AG04450 (cell line): ENCODE measurements around the gene LETM1. TPM values are rescaled to one million over a fixed set of nuclear protein-coding genes. Genes with fewer than 3 reads are reported as not detected.

ENCODE experiments used
- CTCF ChIA-PET: fragments of 300-600, 350-600 bp; formaldehyde crosslinking; extraction: SDS; loops from one replicate; lab custom pipeline; 2022; ENCODE audit warnings: antibody characterized with exemption, inconsistent platforms; lab: Charles Lee
- POLR2A ChIA-PET: fragments of 350-600 bp; formaldehyde crosslinking; extraction: SDS; loops from one replicate; lab custom pipeline; 2021; ENCODE audit warnings: antibody characterized with exemption, inconsistent platforms; lab: Yijun Ruan, JAX
- DNase-seq: peaks from one replicate; pipeline ENCODE4 v3.0.0-alpha.2; 2011; ENCODE audit warnings: low read depth, low spot score
- H3K27ac ChIP-seq: one replicate; pipeline ENCODE4 v1.5.1; 2012; ENCODE audit warnings: low read depth, low read length, control low read depth
- H3K27me3 ChIP-seq: one replicate; pipeline ENCODE4 v1.6.0; 2012; ENCODE audit warnings: low read length; ENCODE audit not compliant: control insufficient read depth, insufficient read depth
- H3K4me3 ChIP-seq: 2 replicates; pipeline ENCODE4 v1.5.1; 2011; ENCODE audit warnings: mild to moderate bottlenecking, low read depth, low read length, control low read depth
- H3K9me3 ChIP-seq: 2 replicates; pipeline ENCODE4 v1.5.1; 2012; ENCODE audit warnings: low read length; ENCODE audit not compliant: control insufficient read depth, insufficient read depth
- CTCF ChIP-seq: IDR thresholded peaks from 2 replicates; pipeline ENCODE4 v1.5.1; 2011; ENCODE audit warnings: low read depth, low read length, control low read depth, inconsistent platforms
- polyA plus RNA-seq: library from polyadenylated mRNA; depleted of rRNA; stranded (reverse); fragments of >200 nt; gene quantifications from 2 replicates; pipeline ENCODE4 v1.2.3, GENCODE V29; 2011

Gene LETM1
- polyA plus RNA-seq, 1 experiment: 11.9 TPM

GRCh38 chr4:1900624-1901023 is 44.7 kb upstream of the LETM1 start:
- H3K9me3 ChIP-seq: no peaks in the 10 kb centered on the region
- no peak for TF ChIP-seq CTCF
- no peaks in the 10 kb centered on the region for H3K27me3 ChIP-seq
- ChIA-PET POLR2A (no interaction called here), CTCF (interaction anchor here (1.0 to 4.6 kb wide), 17 partner anchors 9 to 207 kb away, joined by 3 to 81 read pairs (median 10); no protein-coding TSS in a partner anchor)
- H3K4me3 ChIP-seq: no peak overlapping the region
- DNase-seq: no peak
- H3K27ac ChIP-seq: no peak overlapping the region

- CTCF ChIA-PET: interaction anchor here (0.8 to 4.6 kb wide), 33 partner anchors 9 to 210 kb away, joined by 3 to 81 read pairs (median 6); partner anchors contain the start of gene LETM1
- H3K9me3 ChIP-seq: no peaks in the 10 kb centered on the region
- POLR2A ChIA-PET: no interaction called here
Measured at GRCh38 chr4:1900087-1900433, 44.1 kb upstream of the LETM1 start.

DNA sequence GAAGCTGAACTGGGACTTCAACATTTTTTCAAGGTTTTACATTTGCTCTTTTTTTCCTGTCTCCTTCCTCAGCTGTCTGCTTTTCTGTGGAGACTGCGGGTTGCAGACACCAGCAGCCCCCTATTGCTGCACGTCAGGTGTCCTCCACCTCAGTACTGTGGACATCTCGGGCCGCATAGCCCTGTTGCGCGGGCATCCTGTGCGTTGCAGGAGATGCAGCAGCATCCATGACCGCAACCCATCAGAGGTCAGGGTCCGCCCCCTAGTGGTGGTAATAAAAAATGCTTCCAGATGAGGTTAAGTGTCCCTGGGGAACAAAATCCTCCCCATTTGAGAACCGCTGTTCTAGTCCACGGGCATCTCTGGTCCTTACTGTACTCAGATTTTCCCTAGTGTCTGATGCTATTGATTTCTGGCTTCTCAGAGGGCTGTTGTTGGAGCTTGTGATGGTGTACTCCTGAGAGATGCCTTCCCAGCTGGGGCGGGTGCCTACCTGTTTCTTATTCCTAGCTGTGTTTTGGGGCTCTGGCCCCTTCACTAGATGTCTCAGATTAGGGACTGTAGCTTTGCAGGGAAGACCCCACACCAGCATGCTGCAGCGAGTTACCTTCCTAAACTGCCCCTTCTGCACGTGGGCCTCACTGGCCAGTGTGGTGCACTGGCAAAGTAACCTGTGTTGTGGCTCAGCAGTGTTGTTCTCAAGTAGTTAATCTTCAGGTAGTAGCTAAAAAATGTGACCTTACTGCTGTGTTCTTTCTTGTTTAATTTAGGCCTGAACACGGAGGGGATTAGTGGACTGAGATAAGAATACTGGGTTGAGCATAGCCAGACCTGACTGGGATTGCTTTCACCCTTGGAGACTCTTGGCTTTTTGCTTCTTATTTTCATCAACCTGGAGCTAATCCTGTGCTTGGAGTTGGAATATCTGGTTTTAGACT is 43.5 kb upstream of the LETM1 start:
- DNase-seq: peak; percentile 61
- Histone ChIP-seq H3K27me3 (no peaks in the 10 kb centered on the region), H3K9me3 (no peaks in the 10 kb centered on the region), H3K4me3 (no peak overlapping the region), H3K27ac (no peak overlapping the region)
- CTCF ChIA-PET: interaction anchor here (0.7 to 4.6 kb wide), 39 partner anchors 9 to 529 kb away, joined by 3 to 81 read pairs (median 5); partner anchors contain the start of gene LETM1
- POLR2A ChIA-PET: interaction anchor here (0.6 kb wide), 1 partner anchor 26 kb away, joined by 3 read pairs; no protein-coding TSS in a partner anchor
- peak; percentile 86 for TF ChIP-seq CTCF

More at GRCh38 chr4:1900087-1900433, 44.1 kb upstream of the LETM1 start:
- H3K4me3 ChIP-seq: no peak overlapping the region
- H3K27me3 ChIP-seq: no peaks in the 10 kb centered on the region
- H3K27ac ChIP-seq: no peak overlapping the region
- no peak for TF ChIP-seq CTCF
- DNase-seq: no peak

GRCh38 chr4:1898681-1899080 is 42.7 kb upstream of the LETM1 start:
- no peak for DNase-seq
- Histone ChIP-seq H3K27ac (peak overlapping the region; percentile 60), H3K27me3 (no peaks in the 10 kb centered on the region), H3K4me3 (no peak overlapping the region), H3K9me3 (no peaks in the 10 kb centered on the region)
- ChIA-PET CTCF (interaction anchor here (0.8 to 4.6 kb wide), 23 partner anchors 9 to 172 kb away, joined by 3 to 81 read pairs (median 9); no protein-coding TSS in a partner anchor), POLR2A (interaction anchor here (0.6 kb wide), 1 partner anchor 25 kb away, joined by 3 read pairs; no protein-coding TSS in a partner anchor)
- no peak for TF ChIP-seq CTCF
